Measurements from ENCODE around the gene KIF2C.
A peak's percentile ranks its signal among the peaks of the same experiment; 100 is the strongest.
"Not testable (repeated sequence)": the region's sequence is repeated elsewhere in the genome, so short reads cannot be mapped to it uniquely, and the experiment has no call there.

KIF2C gene

GRCh38 chr1:44738953-44739306 is 707 bp upstream of the KIF2C start:
- H3K4ac ChIP-seq (ENCODE audit: low read length); DNase-seq (ENCODE audit: low spot score); H3K18ac ChIP-seq (ENCODE audit: low read length); H3K27me3 ChIP-seq (ENCODE audit: control insufficient read depth in 3 of 3, insufficient read depth in 3 of 3, low read depth in 1 of 3, low read length in 3 of 3); H2BK15ac ChIP-seq (ENCODE audit: low read length); H3K9ac ChIP-seq (ENCODE audit: low read depth, low read length, poor library complexity); H3K79me1 ChIP-seq (ENCODE audit: low read depth, low read length); H3K23ac ChIP-seq (ENCODE audit: low read depth, low read length, poor library complexity); H3K14ac ChIP-seq (ENCODE audit: low read length); H3K9me3 ChIP-seq (replicated peaks in 1 of 2; ENCODE audit: control insufficient read depth in 2 of 2, insufficient read depth in 1 of 2, low read depth in 1 of 2, low read length in 2 of 2); H4K8ac ChIP-seq (ENCODE audit: low read depth, low read length); H2BK5ac ChIP-seq (ENCODE audit: low read length); H2BK120ac ChIP-seq (ENCODE audit: low read depth, low read length); H2BK12ac ChIP-seq (ENCODE audit: low read length); H3K27ac ChIP-seq (replicated peaks; ENCODE audit: low read length); H3K4me1 ChIP-seq (ENCODE audit: control insufficient read depth in 2 of 2, insufficient read depth in 1 of 2, low read depth in 1 of 2, low read length in 2 of 2); H4K91ac ChIP-seq (ENCODE audit: low read depth, low read length, poor library complexity); H2AK5ac ChIP-seq (ENCODE audit: low read depth, low read length): not testable (repeated sequence)
- Histone ChIP-seq H3K4me3 (ENCODE audit: low read length in 2 of 2) (peak overlapping the region in 1 of 2 donors; percentile 81), H2AFZ (ENCODE audit: low read length) (peak overlapping the region; percentile 88), H3K4me2 (ENCODE audit: insufficient read depth, low read length, poor library complexity, severe bottlenecking) (peak overlapping the region; percentile 61), H3K36me3 (replicated peaks in 1 of 2; ENCODE audit: control insufficient read depth in 2 of 2, insufficient read depth in 2 of 2, low read length in 2 of 2) (peaks cover 8 to 28% of the 10 kb centered on the region in 2 donors)
- WGBS, 2 donors (ENCODE audit: extremely low coverage in 2 of 2, insufficient read length in 2 of 2, insufficient replicate concordance in 1 of 2) = no CpG with 5 or more reads among the region's 1 CpG

- Histone ChIP-seq H4K8ac (ENCODE audit: low read depth, low read length) (no peak overlapping the region), H3K4me2 (ENCODE audit: insufficient read depth, low read length, poor library complexity, severe bottlenecking) (peak overlapping the region; percentile 78), H4K91ac (ENCODE audit: low read depth, low read length, poor library complexity) (no peak overlapping the region), H2BK5ac (ENCODE audit: low read length) (peak overlapping the region; percentile 71), H3K9me3 (replicated peaks in 1 of 2; ENCODE audit: control insufficient read depth in 2 of 2, insufficient read depth in 1 of 2, low read depth in 1 of 2, low read length in 2 of 2) (peaks cover 0 to 3% of the 10 kb centered on the region in 2 donors), H2BK12ac (ENCODE audit: low read length) (no peak overlapping the region), H3K14ac (ENCODE audit: low read length) (peak overlapping the region; percentile 58), H2BK120ac (ENCODE audit: low read depth, low read length) (peak overlapping the region; percentile 74), H3K4me3 (ENCODE audit: low read length in 2 of 2) (peak overlapping the region; percentile 81 to 89), H2AK5ac (ENCODE audit: low read depth, low read length) (no peak overlapping the region), H3K36me3 (replicated peaks in 1 of 2; ENCODE audit: control insufficient read depth in 2 of 2, insufficient read depth in 2 of 2, low read length in 2 of 2) (peaks cover 13 to 37% of the 10 kb centered on the region in 2 donors), H3K9ac (ENCODE audit: low read depth, low read length, poor library complexity) (peak overlapping the region; percentile 91), H3K4me1 (ENCODE audit: control insufficient read depth in 2 of 2, insufficient read depth in 1 of 2, low read depth in 1 of 2, low read length in 2 of 2) (peaks cover 6% of the 10 kb centered on the region in 2 donors), H2BK15ac (ENCODE audit: low read length) (peak overlapping the region; percentile 93), H3K27me3 (ENCODE audit: control insufficient read depth in 3 of 3, insufficient read depth in 3 of 3, low read depth in 1 of 3, low read length in 3 of 3) (no peaks in the 10 kb centered on the region), H2AFZ (ENCODE audit: low read length) (peak overlapping the region; percentile 82), H3K18ac (ENCODE audit: low read length) (peak overlapping the region; percentile 94), H3K23ac (ENCODE audit: low read depth, low read length, poor library complexity) (peak overlapping the region; percentile 94), H3K27ac (replicated peaks; ENCODE audit: low read length) (peak overlapping the region; percentile 78), H3K79me1 (ENCODE audit: low read depth, low read length) (peaks cover 8% of the 10 kb centered on the region), H3K4ac (ENCODE audit: low read length) (peak overlapping the region; percentile 90)
- no CpG with 5 or more reads among the region's 14 CpGs for WGBS, 2 donors (ENCODE audit: extremely low coverage in 2 of 2, insufficient read length in 2 of 2, insufficient replicate concordance in 1 of 2)
- no peak for DNase-seq (ENCODE audit: low spot score)
Observed at GRCh38 chr1:44740179-44740617, 561 bp downstream of the KIF2C start.

- H3K79me1 ChIP-seq (ENCODE audit: low read depth, low read length) = peaks cover 8% of the 10 kb centered on the region
- no peak overlapping the region for H3K4ac ChIP-seq (ENCODE audit: low read length)
- no CpG with 5 or more reads among the region's 1 CpG for WGBS, 2 donors (ENCODE audit: extremely low coverage in 2 of 2, insufficient read length in 2 of 2, insufficient replicate concordance in 1 of 2)
- no peak overlapping the region for H2AFZ ChIP-seq (ENCODE audit: low read length)
- DNase-seq (ENCODE audit: low spot score) = no peak
- peaks cover 6% of the 10 kb centered on the region in 2 donors for H3K4me1 ChIP-seq (ENCODE audit: control insufficient read depth in 2 of 2, insufficient read depth in 1 of 2, low read depth in 1 of 2, low read length in 2 of 2)
- no peak overlapping the region for H2BK15ac ChIP-seq (ENCODE audit: low read length)
- H2BK5ac ChIP-seq (ENCODE audit: low read length) = no peak overlapping the region
- H2AK5ac ChIP-seq (ENCODE audit: low read depth, low read length) = no peak overlapping the region
- no peaks in the 10 kb centered on the region for H3K27me3 ChIP-seq (ENCODE audit: control insufficient read depth in 3 of 3, insufficient read depth in 3 of 3, low read depth in 1 of 3, low read length in 3 of 3)
- no peak overlapping the region for H2BK120ac ChIP-seq (ENCODE audit: low read depth, low read length)
- H3K9ac ChIP-seq (ENCODE audit: low read depth, low read length, poor library complexity) = no peak overlapping the region
- H3K4me2 ChIP-seq (ENCODE audit: insufficient read depth, low read length, poor library complexity, severe bottlenecking) = no peak overlapping the region
- no peak overlapping the region for H3K27ac ChIP-seq (replicated peaks; ENCODE audit: low read length)
- peaks cover 0 to 4% of the 10 kb centered on the region in 2 donors for H3K9me3 ChIP-seq (replicated peaks in 1 of 2; ENCODE audit: control insufficient read depth in 2 of 2, insufficient read depth in 1 of 2, low read depth in 1 of 2, low read length in 2 of 2)
- no peak overlapping the region for H3K4me3 ChIP-seq (ENCODE audit: low read length in 2 of 2)
- H3K14ac ChIP-seq (ENCODE audit: low read length) = no peak overlapping the region
- no peak overlapping the region for H4K8ac ChIP-seq (ENCODE audit: low read depth, low read length)
- H3K18ac ChIP-seq (ENCODE audit: low read length) = no peak overlapping the region
- peaks cover 28 to 64% of the 10 kb centered on the region in 2 donors for H3K36me3 ChIP-seq (replicated peaks in 1 of 2; ENCODE audit: control insufficient read depth in 2 of 2, insufficient read depth in 2 of 2, low read length in 2 of 2)
- H3K23ac ChIP-seq (ENCODE audit: low read depth, low read length, poor library complexity) = no peak overlapping the region
- no peak overlapping the region for H2BK12ac ChIP-seq (ENCODE audit: low read length)
- no peak overlapping the region for H4K91ac ChIP-seq (ENCODE audit: low read depth, low read length, poor library complexity)
Observed at GRCh38 chr1:44743211-44743610, 3.6 kb downstream of the KIF2C start.

GRCh38 chr1:44747878-44748277 is 8.2 kb downstream of the KIF2C start:
- Histone ChIP-seq H2BK120ac (ENCODE audit: low read depth, low read length) (no peak overlapping the region), H3K4me3 (ENCODE audit: low read length in 2 of 2) (peak overlapping the region in 1 of 2 donors; percentile 62), H2BK15ac (ENCODE audit: low read length) (no peak overlapping the region), H3K4me1 (ENCODE audit: control insufficient read depth in 2 of 2, insufficient read depth in 1 of 2, low read depth in 1 of 2, low read length in 2 of 2) (peaks cover 0 to under 1% of the 10 kb centered on the region in 2 donors), H3K4ac (ENCODE audit: low read length) (no peak overlapping the region), H3K9me3 (replicated peaks in 1 of 2; ENCODE audit: control insufficient read depth in 2 of 2, insufficient read depth in 1 of 2, low read depth in 1 of 2, low read length in 2 of 2) (peaks cover 0 to 2% of the 10 kb centered on the region in 2 donors), H4K8ac (ENCODE audit: low read depth, low read length) (no peak overlapping the region), H2AFZ (ENCODE audit: low read length) (no peak overlapping the region), H3K36me3 (replicated peaks in 1 of 2; ENCODE audit: control insufficient read depth in 2 of 2, insufficient read depth in 2 of 2, low read length in 2 of 2) (peaks cover 41 to 90% of the 10 kb centered on the region in 2 donors), H2BK5ac (ENCODE audit: low read length) (no peak overlapping the region), H3K27ac (replicated peaks; ENCODE audit: low read length) (no peak overlapping the region), H3K9ac (ENCODE audit: low read depth, low read length, poor library complexity) (no peak overlapping the region), H3K14ac (ENCODE audit: low read length) (no peak overlapping the region), H3K27me3 (ENCODE audit: control insufficient read depth in 3 of 3, insufficient read depth in 3 of 3, low read depth in 1 of 3, low read length in 3 of 3) (no peaks in the 10 kb centered on the region), H3K79me1 (ENCODE audit: low read depth, low read length) (peaks cover under 1% of the 10 kb centered on the region), H2BK12ac (ENCODE audit: low read length) (no peak overlapping the region), H4K91ac (ENCODE audit: low read depth, low read length, poor library complexity) (no peak overlapping the region), H3K4me2 (ENCODE audit: insufficient read depth, low read length, poor library complexity, severe bottlenecking) (no peak overlapping the region), H2AK5ac (ENCODE audit: low read depth, low read length) (no peak overlapping the region), H3K18ac (ENCODE audit: low read length) (no peak overlapping the region), H3K23ac (ENCODE audit: low read depth, low read length, poor library complexity) (no peak overlapping the region)
- DNase-seq (ENCODE audit: low spot score) = no peak
- no CpG with 5 or more reads among the region's 3 CpGs for WGBS, 2 donors (ENCODE audit: extremely low coverage in 2 of 2, insufficient read length in 2 of 2, insufficient replicate concordance in 1 of 2)

Data from neuronal stem cell (in vitro differentiated cells).